GM12864 (cell line): Measurements from ENCODE around the gene INS.

Experiments used
- DNase-seq: peaks from one replicate; pipeline ENCODE4 v3.0.0-alpha.2; 2011; ENCODE audit warnings: low read depth
- H3K4me3 ChIP-seq: 2 replicates; pipeline ENCODE4 v1.5.1; 2011; ENCODE audit warnings: mild to moderate bottlenecking, low read depth, low read length, control low read depth
- TF ChIP-seq, protein P1 (sequence below): IDR thresholded peaks from 2 replicates; pipeline ENCODE4 v1.5.1; 2011; ENCODE audit warnings: low read depth, mild to moderate bottlenecking, moderate library complexity, low read length, control low read depth, inconsistent platforms; ENCODE audit errors: missing control alignments

Gene INS

DNA sequence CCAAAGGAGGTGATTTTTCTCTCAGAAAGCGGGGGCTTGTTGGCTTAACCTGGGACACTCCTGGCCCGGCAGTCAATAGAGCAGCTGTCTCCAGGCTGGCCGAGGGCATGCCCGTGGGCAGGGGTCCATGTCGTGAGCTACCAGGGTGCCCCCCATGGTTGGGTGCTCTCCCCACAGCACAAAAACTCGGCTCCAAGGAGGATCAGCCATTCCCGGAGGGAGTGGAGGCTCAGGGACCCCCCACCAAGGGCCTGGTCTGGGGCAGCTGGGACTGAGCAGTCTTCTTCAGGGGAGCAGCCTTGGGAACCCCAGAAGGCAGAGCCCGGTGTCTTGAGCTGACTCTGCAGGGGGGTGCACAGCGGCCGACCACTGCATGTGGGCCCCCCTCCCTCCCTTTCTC, 31.4 kb upstream of the INS start:
- no peak overlapping the region for H3K4me3 ChIP-seq
- TF ChIP-seq, protein P1, sequence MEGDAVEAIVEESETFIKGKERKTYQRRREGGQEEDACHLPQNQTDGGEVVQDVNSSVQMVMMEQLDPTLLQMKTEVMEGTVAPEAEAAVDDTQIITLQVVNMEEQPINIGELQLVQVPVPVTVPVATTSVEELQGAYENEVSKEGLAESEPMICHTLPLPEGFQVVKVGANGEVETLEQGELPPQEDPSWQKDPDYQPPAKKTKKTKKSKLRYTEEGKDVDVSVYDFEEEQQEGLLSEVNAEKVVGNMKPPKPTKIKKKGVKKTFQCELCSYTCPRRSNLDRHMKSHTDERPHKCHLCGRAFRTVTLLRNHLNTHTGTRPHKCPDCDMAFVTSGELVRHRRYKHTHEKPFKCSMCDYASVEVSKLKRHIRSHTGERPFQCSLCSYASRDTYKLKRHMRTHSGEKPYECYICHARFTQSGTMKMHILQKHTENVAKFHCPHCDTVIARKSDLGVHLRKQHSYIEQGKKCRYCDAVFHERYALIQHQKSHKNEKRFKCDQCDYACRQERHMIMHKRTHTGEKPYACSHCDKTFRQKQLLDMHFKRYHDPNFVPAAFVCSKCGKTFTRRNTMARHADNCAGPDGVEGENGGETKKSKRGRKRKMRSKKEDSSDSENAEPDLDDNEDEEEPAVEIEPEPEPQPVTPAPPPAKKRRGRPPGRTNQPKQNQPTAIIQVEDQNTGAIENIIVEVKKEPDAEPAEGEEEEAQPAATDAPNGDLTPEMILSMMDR, result no peak
- no peak for DNase-seq

DNA sequence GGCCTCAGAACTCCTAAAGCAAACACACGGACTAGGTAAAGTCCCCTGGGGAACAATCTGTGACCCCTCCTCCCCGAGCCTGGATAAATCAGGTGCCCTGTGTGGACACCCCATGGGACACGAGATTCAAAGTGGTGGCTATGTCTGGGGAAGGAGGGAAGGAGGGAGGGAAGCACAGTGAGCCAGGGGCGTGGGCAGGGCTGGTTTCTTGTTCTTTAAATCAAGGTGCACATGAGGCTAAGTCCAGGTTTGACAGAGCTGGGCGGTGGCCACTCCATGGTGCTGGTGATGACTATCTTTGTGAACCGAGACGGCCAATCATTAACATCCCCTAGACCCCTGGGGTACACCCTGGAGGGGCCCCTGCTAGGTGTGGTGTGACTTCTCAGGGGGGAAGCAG, 30.9 kb upstream of the INS start:
- no peak for DNase-seq
- H3K4me3 ChIP-seq, result no peak overlapping the region
- TF ChIP-seq, protein P1, result no peak

DNA sequence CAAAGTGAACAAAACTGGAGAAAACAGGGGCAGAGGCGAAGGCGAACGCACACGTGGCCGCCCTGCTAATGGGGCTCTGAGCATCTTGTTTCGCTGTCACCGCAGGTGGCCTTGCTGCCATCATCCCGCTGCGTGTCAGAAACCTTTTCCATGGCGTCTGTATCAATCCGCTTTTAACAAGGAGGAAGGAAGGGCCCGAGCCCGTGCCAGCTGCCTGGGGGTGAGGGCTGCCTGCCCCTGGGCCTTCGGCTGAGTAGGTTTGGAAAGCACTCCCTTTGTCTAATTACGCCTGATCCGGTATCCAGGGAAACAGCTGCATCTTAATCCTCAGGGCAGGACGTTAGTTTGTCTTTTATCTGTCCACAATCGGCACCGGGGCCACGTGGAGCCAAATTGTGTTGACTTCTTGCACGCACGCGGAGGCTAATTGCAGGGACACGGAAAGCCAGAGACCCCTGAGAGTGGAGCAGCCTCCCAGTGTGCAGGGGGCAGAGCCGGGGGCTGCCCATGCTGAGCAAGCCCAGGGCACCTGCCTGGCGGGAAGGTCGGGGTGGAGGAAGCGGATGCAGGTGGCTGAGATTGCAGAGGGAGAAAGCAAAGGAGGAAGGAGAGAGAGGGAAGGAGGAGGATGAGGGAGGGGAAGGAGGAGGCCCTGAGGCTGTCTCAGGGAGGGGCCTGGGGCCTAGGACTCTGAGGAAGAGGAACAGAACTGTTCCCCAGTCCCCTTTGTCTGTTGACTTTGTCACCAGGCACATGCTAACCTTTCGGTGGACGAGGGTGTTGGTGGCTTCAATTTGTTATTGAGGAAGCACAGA, 29.9 kb upstream of the INS start:
- TF ChIP-seq, protein P1, result no peak
- DNase-seq, result no peak
- H3K4me3 ChIP-seq, result no peak overlapping the region

DNA sequence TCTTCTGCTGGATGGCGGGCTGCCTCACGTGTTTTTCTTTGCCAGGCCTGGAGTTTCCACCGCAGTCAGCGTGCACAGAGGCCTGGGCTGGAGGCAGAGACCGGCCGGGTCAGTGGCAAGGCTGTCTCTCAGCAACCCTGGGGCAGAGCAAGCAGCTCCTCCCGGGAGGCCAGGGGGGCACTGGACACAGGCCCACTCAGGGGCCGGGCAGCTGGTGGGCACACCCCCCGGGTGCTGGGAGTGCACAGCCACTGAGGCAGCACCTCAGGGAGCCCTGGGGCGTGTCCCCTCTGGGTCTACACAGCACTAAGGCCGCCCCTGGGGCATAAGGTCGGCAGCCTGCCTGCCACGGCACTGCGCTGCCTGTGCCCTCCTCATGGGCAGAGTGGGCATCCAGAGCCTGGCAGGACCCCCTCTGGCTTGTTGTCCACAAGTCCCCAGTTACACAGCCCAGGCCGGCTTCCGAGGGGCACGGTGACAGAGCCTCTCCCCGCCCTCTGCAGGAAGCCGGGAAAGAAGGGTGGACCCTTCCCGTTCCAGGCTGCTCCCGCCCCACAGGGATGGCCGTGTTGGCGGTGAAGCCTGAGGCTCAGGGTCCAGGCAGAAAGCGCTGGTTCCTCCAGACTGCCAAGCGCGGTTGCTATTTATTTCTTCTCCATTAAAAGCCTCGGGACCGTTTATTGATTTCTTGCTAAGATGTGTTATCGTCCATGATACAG, 29.1 kb upstream of the INS start:
- TF ChIP-seq, protein P1, result no peak
- DNase-seq, result no peak
- no peak overlapping the region for H3K4me3 ChIP-seq

DNA sequence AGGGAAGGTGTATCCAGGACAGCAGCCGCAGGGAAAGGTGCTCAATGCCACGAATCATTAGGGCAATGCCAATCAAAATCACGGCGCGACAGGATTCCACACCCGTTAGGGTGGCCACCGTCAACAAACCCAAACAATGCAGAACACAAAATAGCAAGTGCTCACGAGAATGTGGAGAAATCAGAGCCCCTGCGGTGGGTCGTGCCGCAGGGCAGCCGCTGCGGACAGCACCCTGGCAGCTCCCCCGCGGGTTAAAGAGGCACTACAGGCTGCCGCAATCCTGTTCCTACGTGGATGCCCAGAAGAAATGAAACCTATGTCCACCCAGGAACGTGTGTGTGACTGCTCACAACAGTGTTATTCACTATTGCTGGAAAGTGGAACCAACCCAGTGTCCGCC, 27.7 kb upstream of the INS start:
- no peak overlapping the region for H3K4me3 ChIP-seq
- DNase-seq, result no peak
- TF ChIP-seq, protein P1, result no peak

DNA sequence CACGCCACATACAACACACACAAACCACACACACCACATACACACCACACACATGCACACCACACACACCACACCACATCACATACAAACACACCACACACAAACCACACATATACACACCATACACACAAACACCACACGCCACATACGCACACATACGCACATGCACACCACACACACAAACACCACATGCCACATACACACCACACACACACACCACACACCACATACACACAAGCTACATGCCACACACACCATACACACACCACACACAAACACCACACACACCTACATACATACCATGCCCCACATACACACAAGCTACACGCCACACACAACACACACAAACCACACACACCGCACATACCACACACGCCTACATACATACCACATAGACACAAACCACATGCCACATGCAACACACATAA, 26.3 kb upstream of the INS start:
- no peak overlapping the region for H3K4me3 ChIP-seq
- TF ChIP-seq, protein P1, result no peak
- no peak for DNase-seq
